ENCODE data around the gene LOXL3.
"Not testable (repeated sequence)": the region's sequence is repeated elsewhere in the genome, so short reads cannot be mapped to it uniquely, and the experiment has no call there.

Gene LOXL3

GRCh38 chr2:74503506-74504475 lies 50.0 kb downstream of the LOXL3 start:
- no peak for DNase-seq

GRCh38 chr2:74502720-74503505 lies 50.8 kb downstream of the LOXL3 start:
- no peak for DNase-seq

- DNase-seq, result no peak
These were observed 51.5 kb downstream of the LOXL3 start for GRCh38 chr2:74502147-74502719.

- no peak for DNase-seq
These were observed 52.2 kb downstream of the LOXL3 start for GRCh38 chr2:74501335-74502071.

- no peak for DNase-seq
These were observed 53.2 kb downstream of the LOXL3 start for GRCh38 chr2:74500578-74500946.

- no peak for DNase-seq
These were observed 53.7 kb downstream of the LOXL3 start for GRCh38 chr2:74499940-74500577.

- no peak for DNase-seq
These were observed 54.3 kb downstream of the LOXL3 start, which contains the start of gene LBX2 for GRCh38 chr2:74499267-74499939. TSS of gene LBX2 (minus strand) at chr2:74499603. CDS start at chr2:74499537, 66 bp downstream.

- no peak for DNase-seq
These were observed 55.1 kb downstream of the LOXL3 start for GRCh38 chr2:74498500-74499266.

- DNase-seq, result no peak
These were observed 55.8 kb downstream of the LOXL3 start for GRCh38 chr2:74497777-74498499.

GRCh38 chr2:74496997-74497776 lies 56.6 kb downstream of the LOXL3 start:
- no peak for DNase-seq

GRCh38 chr2:74495440-74495839 lies 58.3 kb downstream of the LOXL3 start:
- no peak for DNase-seq

- DNase-seq, result no peak
These were observed 60.2 kb downstream of the LOXL3 start for GRCh38 chr2:74493546-74493945.

- DNase-seq, result no peak
These were observed 61.8 kb downstream of the LOXL3 start for GRCh38 chr2:74491648-74492544.

- no peak for DNase-seq
These were observed 63.8 kb downstream of the LOXL3 start for GRCh38 chr2:74489906-74490305.

- DNase-seq, result no peak
These were observed 64.9 kb downstream of the LOXL3 start for GRCh38 chr2:74488643-74489481.

GRCh38 chr2:74486141-74486540 lies 67.6 kb downstream of the LOXL3 start:
- no peak for DNase-seq

GRCh38 chr2:74483675-74484164 lies 70.0 kb downstream of the LOXL3 start:
- not testable (repeated sequence) for DNase-seq

All from NCI-H187 (cell line).